Measurements from ENCODE around the gene COBL. TPM values are rescaled to one million over a fixed set of nuclear protein-coding genes. Genes with fewer than 3 reads are reported as not detected.

Gene COBL
- total and polyA plus RNA-seq, 10 of the 15 experiments (the other 5 are each of a cell fraction or from before 2014, with no cell fraction given): 0.21 TPM; not detected in 9

- Histone ChIP-seq H2AFZ (ENCODE audit: control insufficient read depth, low read depth, low read length) (no peak overlapping the region), H3K27me3 (replicated peaks in 1 of 2; ENCODE audit: control insufficient read depth in 2 of 2, insufficient read depth in 2 of 2, low read length in 1 of 2) (no peaks in the 10 kb centered on the region; a peak in 1 of 4 replicates), H3K4me2 (ENCODE audit: control insufficient read depth, insufficient read depth) (no peak overlapping the region), H4K20me1 (ENCODE audit: control insufficient read depth, insufficient read depth) (no peaks in the 10 kb centered on the region; the same call in 1 of the 2 replicates), H3K4me1 (ENCODE audit: control insufficient read depth, insufficient read depth, low read length) (no peaks in the 10 kb centered on the region), H3K27ac (ENCODE audit: control insufficient read depth, insufficient read depth) (no peak overlapping the region), H3K36me3 (ENCODE audit: control insufficient read depth in 2 of 2, insufficient read depth in 2 of 2, low read length in 1 of 2) (no peaks in the 10 kb centered on the region), H3K4me3 (no peak overlapping the region), H3K9me3 (replicated peaks; ENCODE audit: control insufficient read depth, insufficient read depth, low read length) (no peaks in the 10 kb centered on the region), H3K9ac (ENCODE audit: control insufficient read depth, insufficient read depth, low read length) (no peak overlapping the region), H3K79me2 (ENCODE audit: control insufficient read depth, insufficient read depth, low read length) (no peaks in the 10 kb centered on the region)
- ATAC-seq (no peak), FAIRE-seq (no peak), DNase-seq (ENCODE audit: low read depth, low spot score) (no peak)
- ChIA-PET SMC1A (ENCODE audit: uncharacterized antibody, unreplicated experiment) (no interaction called here), POLR2A (no interaction called here), RAD21 (ENCODE audit: unreplicated experiment) (no interaction called here), CTCF (no interaction called here)
- TF ChIP-seq CREB1 (IDR thresholded peaks at IDR 0.05; ENCODE audit: low read depth): no peak
- TF ChIP-seq IKZF2 (IDR thresholded peaks at IDR 0.05): no peak
- TF ChIP-seq TCF3 (IDR thresholded peaks at IDR 0.05; ENCODE audit: borderline replicate concordance, insufficient read depth, low read depth, low read length): no peak
- no peak for TF ChIP-seq SMARCA5 (IDR thresholded peaks at IDR 0.05)
- TF ChIP-seq ZNF217 (IDR thresholded peaks at IDR 0.05): no peak
- no peak for TF ChIP-seq CEBPZ (IDR thresholded peaks at IDR 0.05; ENCODE audit: low read depth, low read length)
- TF ChIP-seq HSF1 (IDR thresholded peaks at IDR 0.05; ENCODE audit: low read depth, low read length): no peak
- TF ChIP-seq TAF1 (IDR thresholded peaks at IDR 0.05; ENCODE audit: borderline replicate concordance, low read depth, low read length): no peak
- no peak for TF ChIP-seq BRCA1 (IDR thresholded peaks at IDR 0.05; ENCODE audit: low read depth, low read length)
- TF ChIP-seq ZBTB11 (CRISPR knock-in tag; IDR thresholded peaks at IDR 0.05): no peak
- in situ Hi-C loops (cut with MboI) (no loop called here), intact Hi-C loops (cut with micrococcal nuclease; ENCODE audit: unreplicated experiment) (no loop called here)
- BruUV-seq (replicated peaks): no TSS peak
- WGBS (ENCODE audit: insufficient coverage, insufficient replicate concordance, low lambda C conversion rate, missing lambda C conversion rate): 50% methylated on average over 8 of the region's 8 CpGs
Observed at GRCh38 chr7:51226063-51226755, 90.4 kb downstream of the COBL start.

Measured in GM12878 (cell line).